GM21529 (cell line): ENCODE measurements around the gene LHFPL2.

Source experiments
- ATAC-seq: cut with Tn5 transposase; IDR thresholded peaks from one replicate; pipeline ENCODE4 v1.9.1; 2021; ENCODE audit not compliant: unreplicated experiment

LHFPL2 gene

GRCh38 chr5:78642701-78643100, 5.9 kb downstream of the LHFPL2 start:
- ATAC-seq, result no peak

DNA sequence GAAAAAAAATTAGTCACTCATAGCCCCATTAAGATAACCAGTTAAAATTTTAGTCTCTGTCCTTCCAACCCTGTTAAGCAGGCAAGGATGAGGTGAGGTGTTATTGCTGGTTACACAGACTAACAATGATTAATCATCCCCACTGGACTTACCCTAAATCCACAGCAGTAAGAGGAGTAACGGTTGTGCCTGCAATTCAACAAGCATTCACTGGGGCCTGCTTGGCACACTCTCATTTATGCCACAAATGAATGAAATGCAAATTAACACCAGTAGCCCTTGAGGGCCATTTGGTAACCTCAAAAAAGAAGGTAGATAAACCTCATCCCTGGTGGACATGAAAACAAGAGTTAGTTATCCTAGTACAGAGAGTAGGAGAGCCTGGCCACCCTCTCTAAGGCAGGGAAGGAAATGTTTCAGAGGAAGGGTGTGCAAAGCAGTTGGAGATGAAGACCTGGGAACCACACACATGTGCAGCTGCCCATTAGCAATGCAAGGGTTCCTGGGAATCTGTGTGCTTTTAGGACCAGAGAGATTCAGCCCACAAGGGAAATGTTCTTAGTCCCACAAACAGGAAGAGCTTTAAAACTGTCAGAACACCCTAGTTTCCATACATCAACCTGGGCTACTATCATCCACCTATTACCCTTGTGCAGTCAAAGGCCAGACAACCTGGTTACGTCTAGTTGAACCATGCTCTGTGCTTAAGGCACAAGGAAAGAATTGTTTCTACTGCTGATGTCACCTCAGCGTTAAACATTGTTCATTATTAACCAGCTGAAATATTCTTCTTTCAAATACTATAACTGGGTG, 7.7 kb downstream of the LHFPL2 start:
- peak; percentile 68 for ATAC-seq

DNA sequence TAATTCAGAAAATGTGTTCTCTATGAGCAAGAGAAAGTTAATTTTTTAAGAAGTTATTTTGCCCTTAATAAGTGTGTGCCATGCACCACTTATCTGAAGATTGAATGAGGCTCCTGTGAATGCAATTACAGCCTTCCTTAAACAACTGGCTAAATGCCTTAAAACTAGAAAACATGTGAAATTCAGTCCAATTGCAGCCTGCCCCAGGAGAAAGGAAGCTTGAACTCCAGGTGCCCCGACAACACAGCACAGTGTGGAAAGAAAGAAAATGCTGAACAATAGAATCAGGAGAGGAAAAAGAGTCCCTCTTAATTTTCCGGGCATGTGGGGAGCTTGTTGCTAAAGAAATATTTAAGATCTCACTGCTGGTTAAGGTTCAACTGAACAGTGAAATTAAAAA, 8.8 kb downstream of the LHFPL2 start:
- no peak for ATAC-seq

- ATAC-seq, result no peak
Observed at GRCh38 chr5:78638973-78639669, 9.5 kb downstream of the LHFPL2 start.

GRCh38 chr5:78638423-78638822, 10.1 kb downstream of the LHFPL2 start:
- ATAC-seq, result no peak

- ATAC-seq, result no peak
Observed at GRCh38 chr5:78637468-78637867, 11.1 kb downstream of the LHFPL2 start.

GRCh38 chr5:78636682-78637081, 11.9 kb downstream of the LHFPL2 start:
- no peak for ATAC-seq

GRCh38 chr5:78634634-78635033, 13.9 kb downstream of the LHFPL2 start:
- no peak for ATAC-seq

- ATAC-seq, result no peak
Observed at GRCh38 chr5:78634229-78634628, 14.3 kb downstream of the LHFPL2 start.

DNA sequence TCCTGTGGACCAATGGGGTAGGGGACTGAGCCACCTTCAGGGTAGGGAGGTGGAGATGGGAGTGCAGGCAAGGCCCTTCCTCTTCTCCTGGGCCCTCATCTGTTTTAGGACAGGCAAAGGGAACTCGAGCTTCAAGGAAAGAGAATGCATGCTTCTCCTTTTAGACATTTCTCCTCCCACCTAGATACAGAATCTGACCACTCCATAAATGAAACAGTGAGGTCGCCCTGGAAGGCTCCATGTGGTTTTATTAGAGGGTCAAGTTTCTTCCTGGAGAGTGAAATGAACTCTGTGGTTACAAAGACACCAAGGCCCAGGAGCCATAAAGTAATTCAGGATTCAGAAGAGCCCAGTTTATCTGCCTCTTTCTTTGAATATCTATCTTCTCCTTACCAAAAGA, 14.9 kb downstream of the LHFPL2 start:
- ATAC-seq, result no peak

DNA sequence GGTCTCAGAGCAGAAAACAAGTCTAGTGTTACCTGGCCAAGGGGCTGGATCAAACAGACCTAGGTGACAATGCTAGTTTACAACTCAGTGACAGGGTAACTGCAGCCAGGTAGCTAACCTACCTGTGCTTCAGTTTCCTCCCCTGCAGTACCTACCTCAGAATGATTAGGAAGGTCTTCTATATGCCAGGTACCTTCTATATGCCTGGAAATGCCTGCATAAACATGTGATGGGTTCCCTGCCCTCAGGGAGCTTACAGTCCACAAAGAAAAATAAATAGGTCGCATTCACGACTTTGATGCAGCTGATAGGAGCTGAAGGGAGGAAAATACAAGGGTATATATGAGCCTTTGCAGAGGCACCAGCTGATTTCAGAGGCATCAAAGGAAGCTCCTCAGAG, 16.1 kb downstream of the LHFPL2 start:
- ATAC-seq, result no peak

- no peak for ATAC-seq
Observed at GRCh38 chr5:78631931-78632330, 16.6 kb downstream of the LHFPL2 start.

GRCh38 chr5:78630047-78630446, 18.5 kb downstream of the LHFPL2 start:
- no peak for ATAC-seq

GRCh38 chr5:78629624-78630023, 18.9 kb downstream of the LHFPL2 start:
- ATAC-seq, result no peak

DNA sequence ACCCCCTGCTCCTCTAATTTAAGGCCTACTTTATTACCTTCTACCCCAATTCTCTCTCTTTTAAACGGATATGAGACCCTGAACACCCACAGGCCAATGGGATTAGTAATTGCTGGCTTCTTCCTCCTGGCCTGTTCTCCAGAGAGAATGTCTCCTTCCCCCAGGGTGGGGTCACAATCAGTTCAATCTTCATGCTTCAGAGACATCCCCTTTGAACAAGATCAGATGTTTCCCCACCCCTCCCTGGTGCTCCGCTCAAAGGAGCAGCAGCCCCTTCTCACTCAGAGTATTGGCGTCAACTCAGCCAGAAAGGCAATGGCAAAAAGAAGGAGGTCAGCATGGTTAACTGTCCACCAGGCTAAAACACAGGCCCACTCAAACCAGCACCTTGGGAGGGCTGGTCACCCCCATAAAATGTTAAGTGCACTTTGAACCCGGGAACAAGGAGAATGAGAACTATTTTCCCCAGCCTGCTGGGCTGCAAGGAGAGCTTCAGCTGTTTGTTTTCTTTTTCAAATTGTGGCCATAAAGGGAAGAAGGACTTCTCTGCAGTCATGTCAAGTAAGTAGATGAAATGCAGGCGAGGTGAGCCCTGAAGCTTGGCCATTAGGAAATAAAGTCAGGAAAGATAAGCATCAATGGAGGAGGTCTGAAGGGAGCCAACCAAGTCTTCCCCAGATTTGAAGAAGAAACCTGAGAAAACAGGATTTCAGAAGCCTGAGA, 20.1 kb downstream of the LHFPL2 start:
- ATAC-seq, result no peak

- no peak for ATAC-seq
Observed at GRCh38 chr5:78627766-78628165, 20.8 kb downstream of the LHFPL2 start.

- no peak for ATAC-seq
Observed at GRCh38 chr5:78627175-78627574, 21.4 kb downstream of the LHFPL2 start.

GRCh38 chr5:78626009-78626571, 22.5 kb downstream of the LHFPL2 start:
- no peak for ATAC-seq

DNA sequence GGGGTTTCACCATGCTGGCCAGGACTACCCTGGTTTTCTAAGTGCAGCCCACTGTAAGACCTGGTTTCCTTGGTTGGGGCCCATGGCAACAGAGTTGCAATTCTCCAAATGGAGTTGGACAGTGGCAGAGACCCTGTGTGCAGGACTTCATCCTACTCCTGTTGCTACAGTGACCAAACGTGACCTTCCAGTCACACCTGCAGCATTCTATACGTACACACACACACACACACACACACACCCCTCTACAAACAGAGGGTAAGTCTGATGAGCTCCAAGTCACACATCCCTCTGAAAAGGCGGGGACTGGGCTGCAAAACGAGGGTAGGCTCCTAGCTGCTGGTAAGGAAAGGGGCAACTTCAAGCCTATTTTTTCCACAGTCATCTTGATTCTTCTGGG, 23.6 kb downstream of the LHFPL2 start:
- ATAC-seq, result no peak

GRCh38 chr5:78624011-78624541, 24.5 kb downstream of the LHFPL2 start:
- ATAC-seq, result no peak

DNA sequence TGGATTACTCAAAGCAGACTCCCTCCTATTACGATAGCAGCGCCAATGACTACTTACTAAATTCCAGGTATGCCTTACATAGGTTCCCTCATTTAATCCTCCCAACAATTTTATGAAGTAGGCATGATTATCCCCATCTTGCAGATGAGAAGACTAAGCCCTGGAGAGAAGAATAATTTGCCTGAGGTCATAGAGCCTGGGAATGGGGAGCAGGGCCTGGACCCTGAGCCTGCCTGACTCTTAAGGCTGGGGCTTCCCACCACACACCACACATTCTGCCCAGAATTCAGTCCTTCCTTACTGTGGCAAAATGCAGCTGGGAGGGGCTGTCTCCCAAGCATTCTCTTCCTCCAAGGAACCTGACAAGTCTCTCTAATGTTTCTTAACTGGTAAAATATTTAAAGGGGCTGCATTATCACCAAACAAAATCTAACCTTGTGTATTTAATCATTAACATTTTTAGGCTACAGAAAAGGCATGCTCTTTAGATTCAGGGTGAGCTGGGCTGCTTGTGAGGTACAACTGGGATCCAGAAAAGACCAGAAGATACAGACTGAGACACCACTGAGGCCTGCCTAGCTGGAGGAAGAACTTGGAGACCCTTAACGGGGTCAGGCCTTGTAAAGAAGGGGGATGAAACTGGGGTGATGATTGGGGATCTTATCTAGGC, 26.1 kb downstream of the LHFPL2 start:
- no peak for ATAC-seq
